Esophagus squamous epithelium (tissue), 5 donors: ENCODE measurements around the gene REX1BD. TPM values are rescaled to one million over a fixed set of nuclear protein-coding genes. Genes with fewer than 3 reads are reported as not detected.

Experiments used
- DNase-seq: peaks from one replicate; lab custom pipeline; 2025; lab: John Stamatoyannopoulos, UW
- H3K27ac ChIP-seq, 4 donors: fragments of 200-600 bp; sonication (generic); one replicate each; pipeline ENCODE4 v1.5.1; 2016 to 2019; ENCODE audit warnings: mild to moderate bottlenecking in 1 of 4
- H3K27me3 ChIP-seq, 4 donors: fragments of 200-600 bp; sonication (generic); 1 replicate in 3 of 4; 2 replicates in 1 of 4; pipeline versions ENCODE4 v1.5.1 to v1.6.0; 2017 to 2021; ENCODE audit warnings: antibody characterized with exemption in 1 of 4
- H3K36me3 ChIP-seq, 3 donors: fragments of 200-600 bp; sonication (generic); one replicate each; pipeline ENCODE4 v1.5.1; 2016 to 2019
- H3K4me1 ChIP-seq, 3 donors: fragments of 200-600 bp; sonication (generic); one replicate each; pipeline ENCODE4 v1.5.1; 2017 to 2019
- H3K4me3 ChIP-seq, 4 donors: fragments of 200-600 bp; sonication (generic); 1 replicate in 3 of 4; 2 replicates in 1 of 4; pipeline ENCODE4 v1.5.1; 2016 to 2019; ENCODE audit warnings: mild to moderate bottlenecking in 2 of 4, moderate library complexity in 1 of 4
- H3K9me3 ChIP-seq, 3 donors: fragments of 200-600 bp; sonication (generic); one replicate each; pipeline ENCODE4 v1.5.1; 2016 to 2019
- POLR2A ChIP-seq, 4 donors: fragments of 450-650 bp; IDR thresholded peaks; one replicate each; pipeline ENCODE4 v1.6.1; 2017; ENCODE audit warnings: antibody characterized with exemption in 4 of 4, mild to moderate bottlenecking in 4 of 4, moderate library complexity in 3 of 4
- whole genome bisulfite sequencing, 2 donors: methylation state at CpG; one replicate each; pipeline ENCODE4 v1.1.5; 2018; 5-methylcytosine and 5-hydroxymethylcytosine counted together
- intact Hi-C: fragments of 100-400 bp; cut with DNase I; formaldehyde crosslinking; loops from one replicate; pipeline ENCODE4 v1.15.0; 2022
- total RNA-seq, 4 donors: library from RNA; depleted of rRNA; stranded (reverse); fragments of >200 nt; gene quantifications; one replicate each; pipeline ENCODE4 v1.1.0, GENCODE V29; 2016
- TF ChIP-seq, protein P1 (sequence below), 6 experiments: fragments of 450-650 bp in 4 of 6; fragments of 200-600 bp in 2 of 6; sonication (generic) in 2 of 6; IDR thresholded peaks; one replicate each; pipeline ENCODE4 v1.5.1; 2016 to 2019; ENCODE audit warnings: antibody characterized with exemption in 6 of 6, mild to moderate bottlenecking in 4 of 6, moderate library complexity in 4 of 6
- donor health status: DM: yes; HTN: yes; CAD: no.

The REX1BD gene
- total RNA-seq, 4 donors from 2014 or later = 46.8 to 69.0 (median 56.6) TPM

GRCh38 chr19:18617562-18617961 is 29.0 kb downstream of the REX1BD start:
- no peak for DNase-seq
- no peak overlapping the region for H3K4me3 ChIP-seq
- H3K4me1 ChIP-seq = peaks cover 5 to 10% (median 7%) of the 10 kb centered on the region in 3 donors
- H3K36me3 ChIP-seq = no peaks in the 10 kb centered on the region
- no peaks in the 10 kb centered on the region for H3K9me3 ChIP-seq
- TF ChIP-seq, protein P1, sequence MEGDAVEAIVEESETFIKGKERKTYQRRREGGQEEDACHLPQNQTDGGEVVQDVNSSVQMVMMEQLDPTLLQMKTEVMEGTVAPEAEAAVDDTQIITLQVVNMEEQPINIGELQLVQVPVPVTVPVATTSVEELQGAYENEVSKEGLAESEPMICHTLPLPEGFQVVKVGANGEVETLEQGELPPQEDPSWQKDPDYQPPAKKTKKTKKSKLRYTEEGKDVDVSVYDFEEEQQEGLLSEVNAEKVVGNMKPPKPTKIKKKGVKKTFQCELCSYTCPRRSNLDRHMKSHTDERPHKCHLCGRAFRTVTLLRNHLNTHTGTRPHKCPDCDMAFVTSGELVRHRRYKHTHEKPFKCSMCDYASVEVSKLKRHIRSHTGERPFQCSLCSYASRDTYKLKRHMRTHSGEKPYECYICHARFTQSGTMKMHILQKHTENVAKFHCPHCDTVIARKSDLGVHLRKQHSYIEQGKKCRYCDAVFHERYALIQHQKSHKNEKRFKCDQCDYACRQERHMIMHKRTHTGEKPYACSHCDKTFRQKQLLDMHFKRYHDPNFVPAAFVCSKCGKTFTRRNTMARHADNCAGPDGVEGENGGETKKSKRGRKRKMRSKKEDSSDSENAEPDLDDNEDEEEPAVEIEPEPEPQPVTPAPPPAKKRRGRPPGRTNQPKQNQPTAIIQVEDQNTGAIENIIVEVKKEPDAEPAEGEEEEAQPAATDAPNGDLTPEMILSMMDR (IDR thresholded peaks at IDR 0.05) = no peak
- no peak for TF ChIP-seq POLR2A (IDR thresholded peaks at IDR 0.05)
- H3K27me3 ChIP-seq = peaks cover under 1 to 76% (median 12%) of the 10 kb centered on the region in 4 donors
- no peak overlapping the region for H3K27ac ChIP-seq
- intact Hi-C loops = no loop called here

GRCh38 chr19:18618236-18618635 is 29.6 kb downstream of the REX1BD start:
- Histone ChIP-seq H3K4me3 (no peak overlapping the region), H3K4me1 (peaks cover under 1 to 3% (median 1%) of the 10 kb centered on the region in 3 donors), H3K36me3 (no peaks in the 10 kb centered on the region), H3K27ac (no peak overlapping the region), H3K27me3 (peaks cover 0 to 70% (median 8%) of the 10 kb centered on the region in 4 donors), H3K9me3 (no peaks in the 10 kb centered on the region)
- DNase-seq = no peak
- TF ChIP-seq, protein P1 (IDR thresholded peaks at IDR 0.05) = no peak
- no peak for TF ChIP-seq POLR2A (IDR thresholded peaks at IDR 0.05)
- intact Hi-C loops = no loop called here
- 74 to 84% methylated on average over 7 to 9 of the region's 13 CpGs for WGBS, 2 donors

DNA sequence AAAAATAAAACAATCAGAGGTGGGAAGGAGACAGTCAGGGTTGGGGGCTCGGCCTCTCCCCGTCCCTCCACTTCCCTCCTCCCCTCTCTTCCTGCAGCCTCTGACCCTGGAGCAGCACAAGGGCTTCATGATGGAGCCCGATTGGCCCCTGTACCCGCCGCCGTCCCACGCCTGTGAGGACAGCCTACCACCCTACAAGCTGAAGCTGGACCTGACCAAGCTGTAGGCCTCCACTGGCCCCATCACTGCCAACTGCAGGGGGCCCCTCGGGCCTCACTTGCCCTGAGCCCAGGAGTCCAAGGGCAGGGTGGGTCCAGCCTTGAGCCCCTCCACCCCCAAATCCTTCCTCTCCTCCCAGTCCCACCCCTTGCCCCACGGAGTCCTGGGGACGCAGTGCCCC is 31.7 kb downstream of the REX1BD start:
- Histone ChIP-seq H3K27me3 (peaks cover 0 to 49% (median 0%) of the 10 kb centered on the region in 4 donors), H3K4me1 (no peaks in the 10 kb centered on the region), H3K9me3 (no peaks in the 10 kb centered on the region), H3K36me3 (no peaks in the 10 kb centered on the region), H3K27ac (no peak overlapping the region), H3K4me3 (no peak overlapping the region)
- WGBS, 2 donors = 79 to 93% methylated on average over 6 to 8 of the region's 10 CpGs
- TF ChIP-seq, protein P1 (IDR thresholded peaks at IDR 0.05) = no peak
- TF ChIP-seq POLR2A (IDR thresholded peaks at IDR 0.05) = no peak
- intact Hi-C loops = no loop called here
- no peak for DNase-seq

DNA sequence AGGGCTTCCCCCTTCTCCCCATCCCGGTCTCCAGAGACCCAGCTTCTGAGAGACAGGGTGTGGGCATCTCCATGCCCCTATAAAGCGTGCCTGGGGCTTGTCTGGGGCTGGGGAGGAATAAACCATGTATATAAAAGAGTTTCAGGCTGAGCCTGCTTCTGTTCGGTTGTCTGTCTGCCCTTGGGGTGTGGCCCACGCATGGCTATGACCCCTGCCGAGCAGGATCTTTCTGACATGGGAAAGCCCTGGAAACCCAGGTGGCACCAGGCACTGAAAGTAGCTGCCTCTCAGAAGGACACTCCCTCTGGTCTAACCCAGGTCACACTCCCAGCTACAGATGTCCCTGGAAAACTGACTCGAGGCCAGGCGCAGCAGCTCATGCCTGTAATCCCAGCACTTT is 32.3 kb downstream of the REX1BD start:
- peaks cover 0 to 43% (median 0%) of the 10 kb centered on the region in 4 donors for H3K27me3 ChIP-seq
- no peaks in the 10 kb centered on the region for H3K36me3 ChIP-seq
- no peak overlapping the region for H3K27ac ChIP-seq
- DNase-seq = no peak
- H3K9me3 ChIP-seq = no peaks in the 10 kb centered on the region
- H3K4me3 ChIP-seq = no peak overlapping the region
- no peaks in the 10 kb centered on the region for H3K4me1 ChIP-seq
- WGBS, 2 donors = 80 to 89% methylated on average over 2 to 3 of the region's 7 CpGs
- intact Hi-C loops = no loop called here
- no peak for TF ChIP-seq POLR2A (IDR thresholded peaks at IDR 0.05)
- TF ChIP-seq, protein P1 (IDR thresholded peaks at IDR 0.05) = no peak

- TF ChIP-seq, protein P1 (IDR thresholded peaks at IDR 0.05) = no peak
- TF ChIP-seq POLR2A (IDR thresholded peaks at IDR 0.05) = no peak
- 50 to 75% methylated on average over 2 of the region's 2 CpGs for WGBS, 2 donors
- H3K4me3 ChIP-seq = no peak overlapping the region
Measured at GRCh38 chr19:18626906-18627305, 38.3 kb downstream of the REX1BD start.

More at GRCh38 chr19:18626906-18627305, 38.3 kb downstream of the REX1BD start:
- Histone ChIP-seq H3K27ac (no peak overlapping the region), H3K9me3 (no peaks in the 10 kb centered on the region), H3K4me1 (peaks cover 0 to 6% (median 4%) of the 10 kb centered on the region in 3 donors), H3K27me3 (no peaks in the 10 kb centered on the region), H3K36me3 (no peaks in the 10 kb centered on the region)
- intact Hi-C loops = no loop called here
- DNase-seq = no peak
